ENCODE results near the gene PURB. TPM values are rescaled to one million over a fixed set of nuclear protein-coding genes. Genes with fewer than 3 reads are reported as not detected.
"Not testable (repeated sequence)": the region's sequence is repeated elsewhere in the genome, so short reads cannot be mapped to it uniquely, and the experiment has no call there.

Gene PURB
- total and polyA plus RNA-seq, 10 of the 15 experiments (the other 5 are each of a cell fraction or from before 2014, with no cell fraction given) = 0.77 to 18.6 (median 8.9) TPM

- WGBS (ENCODE audit: insufficient coverage, insufficient replicate concordance, low lambda C conversion rate, missing lambda C conversion rate) = 81% methylated on average over 5 of the region's 5 CpGs
- H3K36me3 ChIP-seq (ENCODE audit: control insufficient read depth in 2 of 2, insufficient read depth in 2 of 2, low read length in 1 of 2); H3K4me2 ChIP-seq (ENCODE audit: control insufficient read depth, insufficient read depth); ATAC-seq; H3K9me3 ChIP-seq (replicated peaks; ENCODE audit: control insufficient read depth, insufficient read depth, low read length); H3K79me2 ChIP-seq (ENCODE audit: control insufficient read depth, insufficient read depth, low read length); FAIRE-seq; BruUV-seq (replicated peaks); intact Hi-C loops (cut with micrococcal nuclease; ENCODE audit: unreplicated experiment); H3K4me1 ChIP-seq (ENCODE audit: control insufficient read depth, insufficient read depth, low read length); CTCF ChIA-PET; H4K20me1 ChIP-seq (ENCODE audit: control insufficient read depth, insufficient read depth); H3K27ac ChIP-seq (ENCODE audit: control insufficient read depth, insufficient read depth); H3K27me3 ChIP-seq (replicated peaks in 1 of 2; ENCODE audit: control insufficient read depth in 2 of 2, insufficient read depth in 2 of 2, low read length in 1 of 2); RAD21 ChIA-PET (ENCODE audit: unreplicated experiment); H3K4me3 ChIP-seq; POLR2A ChIA-PET; H2AFZ ChIP-seq (ENCODE audit: control insufficient read depth, low read depth, low read length); SMC1A ChIA-PET (ENCODE audit: uncharacterized antibody, unreplicated experiment); H3K9ac ChIP-seq (ENCODE audit: control insufficient read depth, insufficient read depth, low read length); in situ Hi-C loops (cut with MboI); DNase-seq (ENCODE audit: low read depth, low spot score): not testable (repeated sequence)
Observed at GRCh38 chr7:44934510-44934909, 49.2 kb upstream of the PURB start.

GRCh38 chr7:44930921-44931320, 45.6 kb upstream of the PURB start:
- no peak overlapping the region for H3K4me3 ChIP-seq
- intact Hi-C loops (cut with micrococcal nuclease; ENCODE audit: unreplicated experiment) (no loop called here), in situ Hi-C loops (cut with MboI) (no loop called here)
- SMC1A ChIA-PET (ENCODE audit: uncharacterized antibody, unreplicated experiment) = no interaction called here
- RAD21 ChIA-PET (ENCODE audit: unreplicated experiment) = no interaction called here
- TF ChIP-seq IRF3 (IDR thresholded peaks at IDR 0.05) (no peak), ATF3 (IDR thresholded peaks at IDR 0.05; ENCODE audit: borderline replicate concordance, extremely low read depth, low read depth, low read length) (no peak), KLF5 (IDR thresholded peaks at IDR 0.05; ENCODE audit: partially characterized antibody) (no peak), ZSCAN29 (IDR thresholded peaks at IDR 0.05) (no peak), YY1 (IDR thresholded peaks at IDR 0.05; ENCODE audit: low read depth, low read length) (no peak), RFX5 (IDR thresholded peaks at IDR 0.05; ENCODE audit: low read depth, low read length) (no peak), FOXK2 (IDR thresholded peaks at IDR 0.05) (no peak), KDM1A (IDR thresholded peaks at IDR 0.05; ENCODE audit: borderline replicate concordance) (no peak), SP1 (IDR thresholded peaks at IDR 0.05; ENCODE audit: low read depth, low read length) (no peak), SREBF1 (IDR thresholded peaks at IDR 0.05; ENCODE audit: low read length) (no peak), E4F1 (IDR thresholded peaks at IDR 0.05; ENCODE audit: borderline replicate concordance, partially characterized antibody) (no peak)
- ATAC-seq = no peak
- POLR2A ChIA-PET = no interaction called here
- no peak overlapping the region for H2AFZ ChIP-seq (ENCODE audit: control insufficient read depth, low read depth, low read length)
- H3K27ac ChIP-seq (ENCODE audit: control insufficient read depth, insufficient read depth) = no peak overlapping the region
- no peaks in the 10 kb centered on the region for H3K9me3 ChIP-seq (replicated peaks; ENCODE audit: control insufficient read depth, insufficient read depth, low read length)
- H3K4me2 ChIP-seq (ENCODE audit: control insufficient read depth, insufficient read depth) = no peak overlapping the region
- no peak for FAIRE-seq
- WGBS (ENCODE audit: insufficient coverage, insufficient replicate concordance, low lambda C conversion rate, missing lambda C conversion rate) = 79% methylated on average over 3 of the region's 6 CpGs
- H4K20me1 ChIP-seq (ENCODE audit: control insufficient read depth, insufficient read depth) = no peaks in the 10 kb centered on the region
- no peak overlapping the region for H3K9ac ChIP-seq (ENCODE audit: control insufficient read depth, insufficient read depth, low read length)
- no peaks in the 10 kb centered on the region for H3K4me1 ChIP-seq (ENCODE audit: control insufficient read depth, insufficient read depth, low read length)
- no TSS peak for BruUV-seq (replicated peaks)
- no peaks in the 10 kb centered on the region for H3K36me3 ChIP-seq (ENCODE audit: control insufficient read depth in 2 of 2, insufficient read depth in 2 of 2, low read length in 1 of 2)
- no peaks in the 10 kb centered on the region for H3K79me2 ChIP-seq (ENCODE audit: control insufficient read depth, insufficient read depth, low read length)
- DNase-seq (ENCODE audit: low read depth, low spot score) = no peak
- CTCF ChIA-PET = no interaction called here
- H3K27me3 ChIP-seq (replicated peaks in 1 of 2; ENCODE audit: control insufficient read depth in 2 of 2, insufficient read depth in 2 of 2, low read length in 1 of 2) = no peaks in the 10 kb centered on the region
